Stimulated activated CD4-positive, alpha-beta T cell treated with anti-CD3 and anti-CD28 coated beads, Interleukin-4, amount 100 ng/mL, for 48 hours (primary cell): Measurements from ENCODE around the gene RP2.

Experiments used
- DNase-seq, 2 donors: peaks; one replicate each; pipeline ENCODE4 v3.0.0-alpha.2; 2020; ENCODE audit warnings: low read depth in 2 of 2

RP2 gene

GRCh38 chrX:46841346-46841745 is 4.5 kb downstream of the RP2 start:
- no peak for DNase-seq

- DNase-seq, result no peak
Measured at GRCh38 chrX:46844913-46845312, 8.1 kb downstream of the RP2 start.

- DNase-seq, result no peak
Measured at GRCh38 chrX:46849933-46850332, 13.1 kb downstream of the RP2 start.

DNA sequence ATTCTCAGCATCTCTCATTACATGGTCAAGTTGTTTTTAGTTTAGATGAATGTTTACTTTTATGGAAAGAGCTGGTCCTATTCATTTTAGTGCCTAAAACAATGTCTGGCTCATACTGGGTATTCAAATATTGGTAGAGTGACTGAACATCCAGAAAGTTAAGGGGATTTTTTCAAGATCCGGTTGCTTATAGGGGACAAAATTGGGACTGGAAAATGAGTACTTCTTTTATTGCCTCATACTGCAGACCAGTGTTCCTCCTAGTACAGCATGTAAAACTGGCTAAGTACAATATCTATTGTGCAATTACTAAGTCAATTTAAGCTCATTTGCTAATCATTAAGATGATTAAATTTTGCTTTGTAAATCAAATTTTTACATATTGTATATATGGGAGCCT is 13.9 kb downstream of the RP2 start:
- DNase-seq, result no peak

DNA sequence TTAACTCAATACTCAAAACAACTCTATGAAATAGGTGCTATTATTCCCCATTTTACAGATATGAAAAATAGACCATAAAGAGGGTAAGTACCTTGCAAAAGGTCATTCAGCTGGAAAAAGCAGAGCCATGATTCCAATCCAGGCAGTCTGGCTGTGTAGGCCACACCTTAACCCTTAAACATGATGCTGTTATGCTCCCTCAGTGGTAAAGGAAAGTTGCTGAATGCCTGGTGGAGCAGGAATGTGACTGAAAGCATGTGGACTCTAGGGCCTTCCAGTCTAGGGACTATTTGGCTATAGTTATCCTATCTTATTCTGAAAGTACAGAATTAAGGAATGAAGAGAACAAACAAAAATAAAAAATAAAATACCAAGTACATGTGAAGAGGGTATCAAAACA is 19.6 kb downstream of the RP2 start:
- no peak for DNase-seq

DNA sequence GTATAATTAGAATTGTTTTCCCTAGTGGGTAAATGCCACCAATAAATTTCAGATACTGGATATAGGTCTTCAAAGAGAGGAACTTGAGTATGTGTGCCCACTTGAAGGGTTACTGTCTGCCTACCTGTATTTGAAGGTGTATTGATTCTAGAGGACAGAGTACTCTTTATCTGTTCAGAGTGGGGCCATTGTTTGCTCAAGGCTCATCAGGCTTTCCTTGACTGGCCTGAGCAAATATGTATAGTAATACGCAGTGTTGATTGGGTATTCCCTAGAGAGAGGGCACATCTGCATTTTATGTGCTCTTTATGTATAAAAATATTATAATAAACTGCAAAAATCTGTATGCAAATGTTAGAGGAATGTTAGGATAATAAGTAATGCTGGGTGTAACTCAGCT is 23.7 kb downstream of the RP2 start:
- no peak for DNase-seq

- DNase-seq, result no peak
Measured at GRCh38 chrX:46863072-46863471, 26.2 kb downstream of the RP2 start.

- DNase-seq, result no peak
Measured at GRCh38 chrX:46864606-46865005, 27.8 kb downstream of the RP2 start.

GRCh38 chrX:46865281-46865680 is 28.4 kb downstream of the RP2 start:
- DNase-seq, result no peak

- DNase-seq, result no peak
Measured at GRCh38 chrX:46866726-46867125, 29.9 kb downstream of the RP2 start.

DNA sequence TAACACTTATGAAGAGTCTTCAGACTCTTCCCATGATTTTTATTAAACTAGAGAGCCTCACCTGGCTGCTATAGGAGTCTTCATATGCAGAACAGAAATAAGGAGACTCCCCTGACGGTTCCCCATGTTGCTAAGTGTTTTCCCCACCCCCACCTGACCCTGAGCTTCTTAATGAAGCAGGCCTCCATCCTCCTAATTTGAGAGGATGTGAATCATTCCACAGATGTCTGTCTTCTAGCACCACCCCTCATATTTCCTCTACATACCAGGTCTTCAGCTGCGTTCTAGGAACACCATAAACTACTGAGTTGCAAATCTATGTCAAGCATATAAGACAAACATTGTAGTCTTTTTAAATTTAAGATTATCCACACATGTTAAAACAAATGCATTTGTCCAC is 36.9 kb downstream of the RP2 start:
- DNase-seq, result no peak

DNA sequence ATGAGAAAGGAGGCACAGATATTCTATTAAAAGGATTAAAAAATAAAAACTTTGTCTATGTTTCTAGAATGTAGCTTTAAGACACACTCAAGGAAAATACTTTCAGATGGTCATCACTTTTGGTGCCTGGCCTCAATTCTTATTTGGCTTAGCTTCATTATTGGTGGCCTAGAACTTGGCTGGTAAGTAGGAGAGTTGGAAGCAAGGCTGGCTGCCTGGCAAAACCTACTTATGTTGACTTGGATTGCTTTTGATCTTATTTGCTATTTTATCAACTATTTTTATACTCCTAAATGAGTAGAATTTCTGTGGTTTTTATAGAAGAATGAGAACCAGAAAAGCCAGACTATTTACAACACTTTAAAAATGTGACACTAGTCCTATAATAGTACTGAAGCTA is 40.1 kb downstream of the RP2 start:
- DNase-seq, result no peak

- DNase-seq, result no peak
Measured at GRCh38 chrX:46882266-46882665, 45.4 kb downstream of the RP2 start.

DNA sequence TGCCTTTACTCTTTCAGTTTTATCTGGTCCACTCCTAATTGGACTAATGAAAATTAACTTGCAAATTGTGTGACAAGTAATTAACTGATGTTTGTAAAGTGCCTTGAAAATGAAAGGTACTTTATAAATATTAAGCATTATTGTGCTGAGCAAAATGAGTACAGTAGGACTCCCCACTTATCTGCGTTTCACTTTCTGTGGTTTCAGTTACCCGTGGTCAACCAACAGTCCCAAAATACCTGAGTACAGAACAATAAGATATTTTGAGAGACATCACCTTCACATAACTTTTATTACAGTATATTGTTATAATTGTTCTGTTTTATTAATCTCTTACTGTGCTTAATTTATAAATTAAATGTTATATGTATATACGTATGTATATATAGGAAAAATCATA is 48.0 kb downstream of the RP2 start:
- no peak for DNase-seq

DNA sequence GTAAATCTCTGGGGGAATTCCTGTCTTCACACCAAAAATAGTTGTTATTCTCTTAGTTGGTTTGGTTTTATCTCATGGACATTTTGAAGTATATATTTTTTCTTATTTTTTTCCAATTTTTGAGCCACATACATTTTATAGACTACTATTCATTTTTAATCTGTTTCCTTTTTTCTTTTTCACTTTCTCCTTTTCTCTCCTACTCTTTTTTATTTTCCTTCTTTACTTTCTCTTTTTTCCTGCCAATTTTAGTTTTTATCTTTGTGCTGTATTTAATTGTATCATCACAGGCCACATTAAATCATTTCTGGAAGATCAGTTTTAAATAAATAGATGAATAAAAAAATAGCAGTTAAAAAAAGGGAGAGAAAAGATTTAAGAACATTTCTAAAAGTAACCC is 61.4 kb downstream of the RP2 start:
- no peak for DNase-seq

DNA sequence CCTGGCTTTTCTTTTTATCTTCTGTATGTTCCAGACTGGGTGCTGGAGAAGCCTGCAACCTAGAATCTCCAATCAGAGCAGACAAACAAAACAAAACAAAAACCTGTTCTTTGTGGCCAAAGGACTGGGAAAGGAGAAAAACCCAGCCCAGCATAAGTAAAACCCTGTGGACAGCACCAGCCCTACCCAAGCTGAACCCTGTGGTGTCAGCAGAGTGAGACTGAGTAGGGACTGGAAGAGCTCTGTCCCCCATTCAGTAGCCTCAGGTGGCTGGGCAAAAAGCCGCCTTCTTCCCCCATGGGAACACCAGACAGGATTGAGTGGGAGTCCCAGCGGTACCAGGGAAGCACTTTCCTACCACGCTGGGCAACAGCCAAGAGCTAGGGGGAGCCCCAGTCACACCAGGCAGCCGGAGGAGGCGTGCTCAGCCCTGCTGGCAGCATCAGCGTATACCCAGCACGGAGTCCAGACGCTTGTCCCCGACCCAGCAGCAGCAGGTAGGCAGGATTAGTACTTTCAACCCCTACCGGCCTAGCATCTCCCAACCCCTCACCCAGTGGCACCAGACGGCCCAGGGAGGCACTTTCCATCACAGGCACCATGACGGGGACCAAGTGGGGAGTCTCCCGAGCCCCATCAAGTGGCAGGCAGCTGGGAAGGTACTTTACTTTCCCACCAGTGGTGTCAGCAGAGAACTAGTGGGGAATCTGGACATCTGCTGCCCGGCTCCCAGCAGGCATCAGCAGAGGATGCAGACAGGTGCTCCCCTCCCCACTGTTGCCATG is 66.8 kb downstream of the RP2 start:
- DNase-seq, result peak; percentile 28 to 32

GRCh38 chrX:46904626-46905025 is 67.8 kb downstream of the RP2 start:
- DNase-seq, result no peak

DNA sequence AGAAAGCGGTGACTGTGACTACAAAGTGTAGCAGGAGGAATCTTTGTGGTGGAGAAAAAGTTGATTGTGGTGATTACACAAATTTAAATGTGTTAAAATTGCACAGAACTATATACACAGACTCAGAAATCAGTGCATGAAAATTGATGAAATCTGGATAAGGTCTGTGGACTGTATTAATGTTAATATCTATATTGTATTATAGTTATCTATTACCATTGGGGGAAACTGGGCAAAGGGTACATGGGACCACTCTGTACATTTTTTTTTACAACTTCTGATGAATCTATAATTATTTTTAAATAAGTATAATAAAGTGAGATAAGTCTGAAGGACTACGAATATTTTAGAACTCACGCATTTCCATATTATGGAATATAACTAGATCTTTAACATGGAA is 73.6 kb downstream of the RP2 start:
- DNase-seq, result no peak

GRCh38 chrX:46912098-46912602 is 75.3 kb downstream of the RP2 start, which contains the start of gene JADE3:
TSS of gene JADE3 (plus strand) at chrX:46912421. CDS start at chrX:46984895, 72,474 bp downstream.
- DNase-seq, result peak in 1 of 2 donors; percentile 1

GRCh38 chrX:46912603-46913491 is 76.0 kb downstream of the RP2 start:
- DNase-seq, result peak in 1 of 2 donors; percentile 16

DNA sequence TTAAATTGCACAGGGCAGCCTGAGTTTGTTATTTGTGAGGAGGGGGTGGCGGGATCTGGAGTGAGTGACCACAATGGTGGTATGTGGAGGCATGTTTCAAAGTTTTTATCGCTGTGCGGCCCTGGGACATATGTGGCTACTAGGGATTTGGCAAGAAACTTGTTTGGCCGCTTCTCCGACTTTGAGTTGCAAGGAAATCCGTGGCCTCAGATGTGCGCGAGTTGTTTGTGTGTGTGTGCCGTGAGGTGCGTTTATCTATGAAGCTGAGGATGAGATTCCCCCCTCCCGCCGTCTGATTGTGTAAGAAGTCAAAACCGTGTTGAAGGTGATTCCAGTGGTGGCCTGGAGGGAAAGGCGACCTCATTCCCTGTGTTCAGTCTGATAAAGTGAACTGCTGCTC is 76.8 kb downstream of the RP2 start:
- no peak for DNase-seq

DNA sequence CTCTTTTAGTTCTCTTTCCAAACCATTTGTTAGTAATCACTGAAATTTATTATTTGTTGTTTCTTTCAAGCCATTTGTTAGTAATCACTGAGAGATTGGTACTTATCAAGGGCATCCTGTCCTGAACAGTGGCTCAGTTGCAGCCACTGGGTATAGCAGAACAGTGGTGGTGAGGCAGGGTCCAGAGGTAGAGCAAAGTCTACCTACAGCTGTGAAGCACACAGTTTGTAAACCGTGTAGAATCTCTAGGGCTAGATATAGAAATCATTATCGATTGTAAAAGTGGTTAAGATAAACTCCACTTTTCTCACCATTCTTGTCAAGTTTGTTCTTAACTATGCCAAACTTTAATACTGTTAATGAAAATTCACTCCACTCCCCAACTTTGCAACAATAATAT is 79.4 kb downstream of the RP2 start:
- no peak for DNase-seq

GRCh38 chrX:46917622-46918021 is 80.8 kb downstream of the RP2 start:
- no peak for DNase-seq
